Endodermal cell (in vitro differentiated cells): ENCODE data around the gene NLRP1. TPM values are rescaled to one million over a fixed set of nuclear protein-coding genes. Genes with fewer than 3 reads are reported as not detected.

Experiments
- DNase-seq: peaks from one replicate; pipeline ENCODE4 v3.0.0-alpha.2; 2017
- H3K27ac ChIP-seq: 2 replicates; pipeline ENCODE4 v1.5.1; 2013; ENCODE audit warnings: mild to moderate bottlenecking, low read depth, low read length, moderate library complexity
- H3K27me3 ChIP-seq: 2 replicates; pipeline ENCODE4 v1.6.1; 2013; ENCODE audit warnings: mild to moderate bottlenecking, low read length, moderate library complexity; ENCODE audit not compliant: insufficient read depth, control insufficient read depth, poor library complexity, severe bottlenecking
- H3K36me3 ChIP-seq: 2 replicates; pipeline ENCODE4 v1.7.0; 2013; ENCODE audit warnings: mild to moderate bottlenecking, low read length, moderate library complexity; ENCODE audit not compliant: control insufficient read depth, insufficient read depth
- H3K4me1 ChIP-seq: one replicate; pipeline ENCODE4 v1.7.0; 2013; ENCODE audit warnings: low read length; ENCODE audit not compliant: control insufficient read depth, insufficient read depth
- H3K4me3 ChIP-seq: 2 replicates; pipeline ENCODE4 v1.5.1; 2013; ENCODE audit warnings: mild to moderate bottlenecking, low read length, moderate library complexity
- H3K9ac ChIP-seq: 2 replicates; pipeline ENCODE4 v1.6.1; 2013; ENCODE audit warnings: mild to moderate bottlenecking, low read length, moderate library complexity; ENCODE audit not compliant: poor library complexity, severe bottlenecking; ENCODE audit errors: extremely low read depth
- H3K9me3 ChIP-seq: 2 replicates; pipeline ENCODE4 v1.6.1; 2013; ENCODE audit warnings: mild to moderate bottlenecking, low read length, moderate library complexity; ENCODE audit not compliant: control insufficient read depth
- H3K27ac Mint-ChIP-seq: 2 replicates; pipeline ENCODE4 v1.8.0; 2020; ENCODE audit warnings: mixed read lengths
- H3K27me3 Mint-ChIP-seq: 2 replicates; pipeline ENCODE4 v1.8.0; 2021; ENCODE audit warnings: mild to moderate bottlenecking, mixed read lengths; ENCODE audit not compliant: insufficient read depth
- H3K36me3 Mint-ChIP-seq: 2 replicates; pipeline ENCODE4 v1.8.0; 2020; ENCODE audit warnings: low read depth, mixed read lengths
- H3K4me1 Mint-ChIP-seq: 2 replicates; pipeline ENCODE4 v1.8.0; 2020; ENCODE audit warnings: mixed read lengths
- H3K4me3 Mint-ChIP-seq: 2 replicates; pipeline ENCODE4 v1.8.0; 2020; ENCODE audit warnings: mild to moderate bottlenecking, moderate library complexity, mixed read lengths
- H3K9me3 Mint-ChIP-seq: 2 replicates; pipeline ENCODE4 v1.8.0; 2020; ENCODE audit warnings: mild to moderate bottlenecking, mixed read lengths
- CTCF ChIP-seq: fragments of 200-600 bp; sonication (generic); conservative IDR thresholded peaks from 2 replicates; pipeline ENCODE4 v1.5.0; 2021; ENCODE audit warnings: antibody characterized with exemption, mild to moderate bottlenecking
- WGBS, 2 experiments: methylation state at CpG; one replicate each; pipeline versions ENCODE4 v1.1.5 to v1.1.7; 2013; ENCODE audit warnings: missing lambda C conversion rate in 2 of 2, mixed read lengths in 1 of 2; ENCODE audit not compliant: insufficient coverage in 1 of 2, insufficient read length in 1 of 2; 5-methylcytosine and 5-hydroxymethylcytosine counted together
- total RNA-seq, 2 donors: library from RNA; stranded (reverse); fragmentation: NEBNext Ultra II Directional in 1 of 2; extraction: Animal tissue kit (Norgen Biotek cat#: 25700) in 1 of 2; gene quantifications; 2 replicates in 1 of 2; 3 replicates in 1 of 2; pipeline ENCODE4 v1.2.1, GENCODE V29; 2021

Gene NLRP1
- total RNA-seq, 2 donors from 2014 or later = 3.6 to 5.4 TPM

- H3K9ac ChIP-seq = no peak overlapping the region
- Mint-ChIP-seq H3K27me3 (peaks cover 4% of the 10 kb centered on the region), H3K36me3 (no peaks in the 10 kb centered on the region), H3K27ac (no peak overlapping the region), H3K9me3 (no peaks in the 10 kb centered on the region), H3K4me3 (no peak overlapping the region), H3K4me1 (no peaks in the 10 kb centered on the region)
- no peak for TF ChIP-seq CTCF
- no peak overlapping the region for H3K4me3 ChIP-seq
- WGBS, 2 experiments = 88 to 89% methylated on average over 7 of the region's 7 CpGs
- no peak for DNase-seq
- H3K36me3 ChIP-seq = no peaks in the 10 kb centered on the region
- H3K27me3 ChIP-seq = peaks cover 15% of the 10 kb centered on the region
- H3K9me3 ChIP-seq = no peaks in the 10 kb centered on the region
- H3K4me1 ChIP-seq = no peaks in the 10 kb centered on the region
- no peak overlapping the region for H3K27ac ChIP-seq
Observed at GRCh38 chr17:5629128-5629527, 44.8 kb upstream of the NLRP1 start.

- no peak overlapping the region for H3K4me3 ChIP-seq
- H3K27me3 ChIP-seq = peaks cover 15% of the 10 kb centered on the region
- Mint-ChIP-seq H3K36me3 (no peaks in the 10 kb centered on the region), H3K4me3 (no peak overlapping the region), H3K27me3 (peaks cover 4% of the 10 kb centered on the region), H3K27ac (no peak overlapping the region), H3K9me3 (no peaks in the 10 kb centered on the region), H3K4me1 (no peaks in the 10 kb centered on the region)
- DNase-seq = no peak
- TF ChIP-seq CTCF = no peak
- no peak overlapping the region for H3K27ac ChIP-seq
- no peak overlapping the region for H3K9ac ChIP-seq
- no peaks in the 10 kb centered on the region for H3K9me3 ChIP-seq
- 67 to 81% methylated on average over 2 to 3 of the region's 3 CpGs for whole genome bisulfite sequencing, 2 experiments
- H3K4me1 ChIP-seq = no peaks in the 10 kb centered on the region
- H3K36me3 ChIP-seq = no peaks in the 10 kb centered on the region
Observed at GRCh38 chr17:5628262-5628661, 44.0 kb upstream of the NLRP1 start.

- H3K27me3 Mint-ChIP-seq = peaks cover 8% of the 10 kb centered on the region
- TF ChIP-seq CTCF = no peak
- no peaks in the 10 kb centered on the region for H3K4me1 Mint-ChIP-seq
- Histone ChIP-seq H3K4me1 (no peaks in the 10 kb centered on the region), H3K9me3 (no peaks in the 10 kb centered on the region), H3K4me3 (no peak overlapping the region), H3K36me3 (no peaks in the 10 kb centered on the region), H3K27me3 (peaks cover 16% of the 10 kb centered on the region), H3K27ac (no peak overlapping the region), H3K9ac (no peak overlapping the region)
- no peaks in the 10 kb centered on the region for H3K9me3 Mint-ChIP-seq
- H3K36me3 Mint-ChIP-seq = no peaks in the 10 kb centered on the region
- no peak for DNase-seq
- H3K27ac Mint-ChIP-seq = no peak overlapping the region
- H3K4me3 Mint-ChIP-seq = no peak overlapping the region
- 86% methylated on average over 3 of the region's 4 CpGs; no CpG with 5 or more reads in 1 of the 2 experiments for WGBS, 2 experiments
Observed at GRCh38 chr17:5624211-5624610, 39.9 kb upstream of the NLRP1 start.
